Upper lobe of left lung (tissue), 6 donors: ENCODE results near the gene CYP46A1. TPM values are rescaled to one million over a fixed set of nuclear protein-coding genes. Genes with fewer than 3 reads are reported as not detected.

ENCODE experiments used
- ATAC-seq, 2 donors: fragments of 200-7000 bp; cut with Tn5 transposase; one replicate each; pipeline ENCODE4 v1.9.1; 2022; ENCODE audit warnings: mild to moderate bottlenecking in 2 of 2, moderate library complexity in 2 of 2; ENCODE audit not compliant: low FRiP score in 2 of 2
- DNase-seq, 2 donors: peaks; one replicate each; pipeline ENCODE4 v3.0.0-alpha.2; 2019 to 2020
- H3K27ac ChIP-seq, 4 donors: fragments of 200-600 bp; sonication (generic); one replicate each; pipeline ENCODE4 v1.5.1; 2016 to 2019
- H3K27me3 ChIP-seq, 4 donors: fragments of 200-600 bp; sonication (generic); one replicate each; pipeline ENCODE4 v1.5.1; 2017 to 2019
- H3K36me3 ChIP-seq, 4 donors: fragments of 200-600 bp; sonication (generic); one replicate each; pipeline ENCODE4 v1.5.1; 2016 to 2019
- H3K4me1 ChIP-seq, 4 donors: fragments of 200-600 bp; sonication (generic); one replicate each; pipeline ENCODE4 v1.5.1; 2018 to 2019
- H3K4me3 ChIP-seq, 4 donors: fragments of 200-600 bp; sonication (generic); one replicate each; pipeline ENCODE4 v1.5.1; 2017 to 2019; ENCODE audit warnings: mild to moderate bottlenecking in 2 of 4, moderate library complexity in 1 of 4
- H3K9me3 ChIP-seq, 4 donors: fragments of 200-600 bp; sonication (generic); one replicate each; pipeline ENCODE4 v1.5.1; 2018 to 2019
- CTCF ChIP-seq, 6 experiments: fragments of 450-650 bp in 4 of 6; fragments of 200-600 bp in 2 of 6; sonication (generic) in 2 of 6; IDR thresholded peaks; one replicate each; pipeline ENCODE4 v1.5.1; 2016 to 2019; ENCODE audit warnings: antibody characterized with exemption in 6 of 6
- EP300 ChIP-seq, 4 donors: sonication (generic); formaldehyde crosslinking; IDR thresholded peaks; one replicate each; pipeline ENCODE4 v1.5.1; 2017; ENCODE audit warnings: antibody characterized with exemption in 4 of 4, control low read depth in 2 of 4
- POLR2A ChIP-seq, 4 donors: fragments of 450-650 bp; IDR thresholded peaks; one replicate each; pipeline ENCODE4 v1.5.1; 2016 to 2017; ENCODE audit warnings: antibody characterized with exemption in 4 of 4, mild to moderate bottlenecking in 2 of 4
- POLR2AphosphoS5 ChIP-seq, 2 donors: sonication (generic); formaldehyde crosslinking; IDR thresholded peaks; one replicate each; pipeline ENCODE4 v1.5.1; 2017; ENCODE audit warnings: antibody characterized with exemption in 2 of 2
- WGBS, 2 donors: methylation state at CpG; one replicate each; pipeline ENCODE4 v1.1.5; 2017 to 2018; 5-methylcytosine and 5-hydroxymethylcytosine counted together
- total RNA-seq, 6 donors: library from RNA; depleted of rRNA in 4 of 6; stranded (reverse); fragments of >200 nt in 4 of 6; gene quantifications; one replicate each; pipeline versions ENCODE4 v1.1.0 to v1.2.1, GENCODE V29; 2016 to 2021
- donor health status: DM: no; HTN: no; CAD: no; lungs with moderate emphysema.
- donor health status: DM: no; HTN: yes; CAD: no; lungs with severe emphysema.

CYP46A1 gene
- total RNA-seq, 6 donors from 2014 or later: 0.15 to 12.6 (median 1.2) TPM

GRCh38 chr14:99664058-99664936 is 19.8 kb upstream of the CYP46A1 start:
- TF ChIP-seq POLR2AphosphoS5 (IDR thresholded peaks at IDR 0.05) (no peak), POLR2A (IDR thresholded peaks at IDR 0.05) (no peak), CTCF (IDR thresholded peaks at IDR 0.05) (no peak), EP300 (IDR thresholded peaks at IDR 0.05) (no peak)
- H3K36me3 ChIP-seq: no peaks in the 10 kb centered on the region
- H3K9me3 ChIP-seq: no peaks in the 10 kb centered on the region
- DNase-seq: no peak
- H3K27me3 ChIP-seq: peaks cover 0 to 15% (median 5%) of the 10 kb centered on the region in 4 donors
- H3K4me3 ChIP-seq: no peak overlapping the region
- WGBS, 2 donors: 59% methylated on average over 8 of the region's 8 CpGs; no CpG with 5 or more reads in 1 of the 2 donors
- ATAC-seq: no peak
- H3K4me1 ChIP-seq: peaks cover 2 to 10% (median 3%) of the 10 kb centered on the region in 4 donors
- no peak overlapping the region for H3K27ac ChIP-seq

- Histone ChIP-seq H3K27me3 (peaks cover 0 to 10% (median 2%) of the 10 kb centered on the region in 4 donors), H3K36me3 (no peaks in the 10 kb centered on the region), H3K27ac (no peak overlapping the region), H3K9me3 (no peaks in the 10 kb centered on the region), H3K4me3 (no peak overlapping the region), H3K4me1 (peaks cover 0 to 4% (median 0%) of the 10 kb centered on the region in 4 donors)
- ATAC-seq (no peak), DNase-seq (no peak)
- 83 to 86% methylated on average over 12 of the region's 12 CpGs for WGBS, 2 donors
- TF ChIP-seq EP300 (IDR thresholded peaks at IDR 0.05): no peak
Observed at GRCh38 chr14:99664937-99665273, 19.2 kb upstream of the CYP46A1 start.

GRCh38 chr14:99666533-99666932 is 17.6 kb upstream of the CYP46A1 start:
- TF ChIP-seq CTCF (IDR thresholded peaks at IDR 0.05) (no peak), POLR2A (IDR thresholded peaks at IDR 0.05) (no peak), EP300 (IDR thresholded peaks at IDR 0.05) (no peak), POLR2AphosphoS5 (IDR thresholded peaks at IDR 0.05) (no peak)
- no peaks in the 10 kb centered on the region for H3K4me1 ChIP-seq
- DNase-seq (no peak), ATAC-seq (no peak)
- H3K27ac ChIP-seq: no peak overlapping the region
- no peaks in the 10 kb centered on the region for H3K27me3 ChIP-seq
- no peak overlapping the region for H3K4me3 ChIP-seq
- no peaks in the 10 kb centered on the region for H3K9me3 ChIP-seq
- WGBS, 2 donors: 73 to 76% methylated on average over 2 to 5 of the region's 6 CpGs
- no peaks in the 10 kb centered on the region for H3K36me3 ChIP-seq

GRCh38 chr14:99667045-99667444 is 17.1 kb upstream of the CYP46A1 start:
- DNase-seq: no peak
- H3K9me3 ChIP-seq: no peaks in the 10 kb centered on the region
- WGBS, 2 donors: 58 to 68% methylated on average over 2 of the region's 2 CpGs
- no peaks in the 10 kb centered on the region for H3K36me3 ChIP-seq
- ATAC-seq: no peak
- no peak for TF ChIP-seq CTCF (IDR thresholded peaks at IDR 0.05)
- no peak for TF ChIP-seq EP300 (IDR thresholded peaks at IDR 0.05)
- no peak for TF ChIP-seq POLR2AphosphoS5 (IDR thresholded peaks at IDR 0.05)
- no peak for TF ChIP-seq POLR2A (IDR thresholded peaks at IDR 0.05)
- H3K27me3 ChIP-seq: no peaks in the 10 kb centered on the region
- H3K4me3 ChIP-seq: no peak overlapping the region
- no peaks in the 10 kb centered on the region for H3K4me1 ChIP-seq
- no peak overlapping the region for H3K27ac ChIP-seq

GRCh38 chr14:99667821-99668220 is 16.3 kb upstream of the CYP46A1 start:
- ATAC-seq: no peak
- Histone ChIP-seq H3K27ac (no peak overlapping the region), H3K36me3 (no peaks in the 10 kb centered on the region), H3K4me1 (no peaks in the 10 kb centered on the region), H3K27me3 (no peaks in the 10 kb centered on the region), H3K9me3 (no peaks in the 10 kb centered on the region), H3K4me3 (no peak overlapping the region)
- no peak for DNase-seq
- 80 to 84% methylated on average over 5 to 9 of the region's 9 CpGs for WGBS, 2 donors
- TF ChIP-seq CTCF (IDR thresholded peaks at IDR 0.05) (no peak), POLR2AphosphoS5 (IDR thresholded peaks at IDR 0.05) (no peak), POLR2A (IDR thresholded peaks at IDR 0.05) (no peak), EP300 (IDR thresholded peaks at IDR 0.05) (no peak)
